Esophagus muscularis mucosa (tissue), 2 donors: ENCODE data around the gene UST.

ENCODE experiments used
- EP300 ChIP-seq: sonication (generic); formaldehyde crosslinking; IDR thresholded peaks from one replicate; pipeline ENCODE4 v1.6.1; 2017; ENCODE audit warnings: antibody characterized with exemption
- POLR2A ChIP-seq: fragments of 450-650 bp; IDR thresholded peaks from one replicate; pipeline ENCODE4 v1.6.1; 2017; ENCODE audit warnings: antibody characterized with exemption, moderate library complexity, mild to moderate bottlenecking, low read depth

- TF ChIP-seq POLR2A = no peak
- TF ChIP-seq EP300 = no peak
Measured at GRCh38 chr6:148723484-148723883, 23.3 kb upstream of the UST start.
